Neural cell (in vitro differentiated cells): ENCODE data around the gene BRD3. TPM values are rescaled to one million over a fixed set of nuclear protein-coding genes. Genes with fewer than 3 reads are reported as not detected.

Experiments used
- H2AFZ ChIP-seq: fragments of 200-600, 300-800 bp; sonication (generic), shearing (Covaris generic); 2 replicates; pipeline ENCODE4 v1.6.0; 2014; ENCODE audit warnings: low read depth, mild to moderate bottlenecking, antibody characterized with exemption, low read length, moderate library complexity
- H3F3A ChIP-seq: fragments of 200-600 bp; shearing (Covaris generic); 2 replicates; pipeline ENCODE4 v1.6.1; 2016; ENCODE audit warnings: mild to moderate bottlenecking, moderate library complexity, mixed read lengths, antibody characterized with exemption, low read length; ENCODE audit not compliant: insufficient read depth, poor library complexity, severe bottlenecking
- H3K27ac ChIP-seq: fragments of 200-600, 300-800 bp; sonication (generic), shearing (Covaris generic); 2 replicates; pipeline ENCODE4 v1.5.1; 2014; ENCODE audit warnings: mild to moderate bottlenecking, low read length, moderate library complexity
- H3K27me3 ChIP-seq: fragments of 300-800, 200-600 bp; sonication (generic), shearing (Covaris generic); 2 replicates; pipeline ENCODE4 v1.6.0; 2014; ENCODE audit warnings: mild to moderate bottlenecking, low read depth, low read length, moderate library complexity; ENCODE audit not compliant: insufficient read depth
- H3K36me3 ChIP-seq: fragments of 300-800, 200-600 bp; sonication (generic), shearing (Covaris generic); 2 replicates; pipeline ENCODE4 v1.5.1; 2014; ENCODE audit warnings: mild to moderate bottlenecking, antibody characterized with exemption, low read length, moderate library complexity; ENCODE audit not compliant: insufficient read depth
- H3K4me2 ChIP-seq: fragments of 300-800, 200-600 bp; sonication (generic), shearing (Covaris generic); 2 replicates; pipeline ENCODE4 v1.6.0; 2014; ENCODE audit warnings: mild to moderate bottlenecking, low read length
- H3K4me3 ChIP-seq: fragments of 300-800, 200-600 bp; sonication (generic), shearing (Covaris generic); 2 replicates; pipeline ENCODE4 v1.5.1; 2014; ENCODE audit warnings: mild to moderate bottlenecking, low read length, moderate library complexity
- H3K79me2 ChIP-seq: fragments of 200-600 bp; shearing (Covaris generic); replicated peaks from 2 replicates; pipeline ENCODE4 v1.6.0; 2014; ENCODE audit warnings: mild to moderate bottlenecking, low read length, moderate library complexity; ENCODE audit not compliant: insufficient read depth
- H3K9ac ChIP-seq: fragments of 300-800, 200-600 bp; sonication (generic), shearing (Covaris generic); 2 replicates; pipeline ENCODE4 v1.6.1; 2016; ENCODE audit warnings: mild to moderate bottlenecking, low read length, mixed read lengths
- H3K9me2 ChIP-seq: fragments of 200-600 bp; shearing (Covaris generic); 2 replicates; pipeline ENCODE4 v1.6.1; 2016; ENCODE audit warnings: mild to moderate bottlenecking, low read length, mixed read lengths; ENCODE audit not compliant: insufficient read depth
- H3K9me3 ChIP-seq: fragments of 200-600, 300-800 bp; sonication (generic), shearing (Covaris generic); 2 replicates; pipeline ENCODE4 v1.6.1; 2016; ENCODE audit warnings: mild to moderate bottlenecking, mixed run types, low read length, moderate library complexity, mixed read lengths
- H4K20me1 ChIP-seq: fragments of 200-600 bp; shearing (Covaris generic); 2 replicates; pipeline ENCODE4 v1.6.1; 2016; ENCODE audit warnings: mild to moderate bottlenecking, mixed run types; ENCODE audit not compliant: insufficient read depth
- CTCF ChIP-seq: fragments of 450-650 bp; IDR thresholded peaks from 2 replicates; pipeline ENCODE4 v1.5.1; 2014; ENCODE audit warnings: antibody characterized with exemption, mild to moderate bottlenecking, moderate library complexity; ENCODE audit not compliant: poor library complexity, severe bottlenecking
- EP300 ChIP-seq: fragments of 450-650 bp; conservative IDR thresholded peaks from 2 replicates; pipeline ENCODE4 v1.6.1; 2014; ENCODE audit warnings: antibody characterized with exemption, mild to moderate bottlenecking, moderate library complexity; ENCODE audit not compliant: poor library complexity, severe bottlenecking
- EZH2 ChIP-seq: fragments of 200-600, 300-800 bp; shearing (Covaris generic), sonication (generic); IDR thresholded peaks from 2 replicates; pipeline ENCODE4 v1.6.1; 2014; ENCODE audit warnings: antibody characterized with exemption, low read length, borderline replicate concordance, mild to moderate bottlenecking; ENCODE audit not compliant: insufficient read depth, poor library complexity, severe bottlenecking
- MXI1 ChIP-seq: fragments of 450-650 bp; conservative IDR thresholded peaks from 2 replicates; pipeline ENCODE4 v1.6.1; 2014; ENCODE audit warnings: antibody characterized with exemption, mild to moderate bottlenecking; ENCODE audit not compliant: poor library complexity, severe bottlenecking
- POLR2AphosphoS5 ChIP-seq: IDR thresholded peaks from 2 replicates; pipeline ENCODE4 v1.6.1; 2012
- RAD21 ChIP-seq: fragments of 450-650 bp; conservative IDR thresholded peaks from 2 replicates; pipeline ENCODE4 v1.6.1; 2014; ENCODE audit warnings: antibody characterized with exemption, mild to moderate bottlenecking, moderate library complexity
- REST ChIP-seq: IDR thresholded peaks from 2 replicates; pipeline ENCODE4 v1.6.1; 2012; ENCODE audit warnings: borderline replicate concordance
- SMC3 ChIP-seq: fragments of 450-650 bp; conservative IDR thresholded peaks from 2 replicates; pipeline ENCODE4 v1.6.1; 2014; ENCODE audit warnings: antibody characterized with exemption, mild to moderate bottlenecking, moderate library complexity; ENCODE audit not compliant: poor library complexity
- TAF1 ChIP-seq: IDR thresholded peaks from 2 replicates; pipeline ENCODE4 v1.6.1; 2012; ENCODE audit warnings: low read depth
- polyA plus RNA-seq: library from polyadenylated mRNA; depleted of rRNA; stranded (reverse); fragments of >200 nt; gene quantifications from 2 replicates; pipeline ENCODE4 v1.2.3, GENCODE V29; 2014

BRD3 gene
- polyA plus RNA-seq, 1 donor from 2014 or later, result 17.6 TPM

GRCh38 chr9:134060546-134060945, 7.3 kb downstream of the BRD3 start:
- no peaks in the 10 kb centered on the region for H3K9me2 ChIP-seq
- H3K9ac ChIP-seq, result no peak overlapping the region
- no peaks in the 10 kb centered on the region for H3K36me3 ChIP-seq
- no peak overlapping the region for H3K27ac ChIP-seq
- H2AFZ ChIP-seq, result no peak overlapping the region
- no peak overlapping the region for H3K4me3 ChIP-seq
- no peaks in the 10 kb centered on the region for H3K27me3 ChIP-seq
- H3K4me2 ChIP-seq, result no peak overlapping the region
- peaks cover 99% of the 10 kb centered on the region for H3K79me2 ChIP-seq
- peaks cover 87% of the 10 kb centered on the region for H4K20me1 ChIP-seq
- H3F3A ChIP-seq, result no peaks in the 10 kb centered on the region
- no peaks in the 10 kb centered on the region for H3K9me3 ChIP-seq
- TF ChIP-seq TAF1 (no peak), MXI1 (no peak), REST (no peak), RAD21 (no peak), EP300 (no peak), EZH2 (no peak), POLR2AphosphoS5 (no peak), CTCF (no peak), SMC3 (no peak)

GRCh38 chr9:134059661-134060395, 8.0 kb downstream of the BRD3 start:
- Histone ChIP-seq H3K36me3 (no peaks in the 10 kb centered on the region), H3K4me3 (no peak overlapping the region), H3K9me3 (no peaks in the 10 kb centered on the region), H3K27ac (no peak overlapping the region), H3K4me2 (no peak overlapping the region), H4K20me1 (peaks cover 92% of the 10 kb centered on the region), H3K9ac (no peak overlapping the region), H2AFZ (no peak overlapping the region), H3K27me3 (no peaks in the 10 kb centered on the region), H3F3A (no peaks in the 10 kb centered on the region), H3K9me2 (no peaks in the 10 kb centered on the region), H3K79me2 (peaks cover 99% of the 10 kb centered on the region)
- no peak for TF ChIP-seq EP300
